HG03025 (cell line): ENCODE data around the gene LHX2.
"Not testable (repeated sequence)": the region's sequence is repeated elsewhere in the genome, so short reads cannot be mapped to it uniquely, and the experiment has no call there.

Source experiments
- ATAC-seq: cut with Tn5 transposase; IDR thresholded peaks from one replicate; pipeline ENCODE4 v1.9.1; 2021; ENCODE audit warnings: mild to moderate bottlenecking, moderate library complexity; ENCODE audit not compliant: unreplicated experiment, low FRiP score

LHX2 gene, protein sequence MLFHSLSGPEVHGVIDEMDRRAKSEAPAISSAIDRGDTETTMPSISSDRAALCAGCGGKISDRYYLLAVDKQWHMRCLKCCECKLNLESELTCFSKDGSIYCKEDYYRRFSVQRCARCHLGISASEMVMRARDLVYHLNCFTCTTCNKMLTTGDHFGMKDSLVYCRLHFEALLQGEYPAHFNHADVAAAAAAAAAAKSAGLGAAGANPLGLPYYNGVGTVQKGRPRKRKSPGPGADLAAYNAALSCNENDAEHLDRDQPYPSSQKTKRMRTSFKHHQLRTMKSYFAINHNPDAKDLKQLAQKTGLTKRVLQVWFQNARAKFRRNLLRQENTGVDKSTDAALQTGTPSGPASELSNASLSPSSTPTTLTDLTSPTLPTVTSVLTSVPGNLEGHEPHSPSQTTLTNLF

DNA sequence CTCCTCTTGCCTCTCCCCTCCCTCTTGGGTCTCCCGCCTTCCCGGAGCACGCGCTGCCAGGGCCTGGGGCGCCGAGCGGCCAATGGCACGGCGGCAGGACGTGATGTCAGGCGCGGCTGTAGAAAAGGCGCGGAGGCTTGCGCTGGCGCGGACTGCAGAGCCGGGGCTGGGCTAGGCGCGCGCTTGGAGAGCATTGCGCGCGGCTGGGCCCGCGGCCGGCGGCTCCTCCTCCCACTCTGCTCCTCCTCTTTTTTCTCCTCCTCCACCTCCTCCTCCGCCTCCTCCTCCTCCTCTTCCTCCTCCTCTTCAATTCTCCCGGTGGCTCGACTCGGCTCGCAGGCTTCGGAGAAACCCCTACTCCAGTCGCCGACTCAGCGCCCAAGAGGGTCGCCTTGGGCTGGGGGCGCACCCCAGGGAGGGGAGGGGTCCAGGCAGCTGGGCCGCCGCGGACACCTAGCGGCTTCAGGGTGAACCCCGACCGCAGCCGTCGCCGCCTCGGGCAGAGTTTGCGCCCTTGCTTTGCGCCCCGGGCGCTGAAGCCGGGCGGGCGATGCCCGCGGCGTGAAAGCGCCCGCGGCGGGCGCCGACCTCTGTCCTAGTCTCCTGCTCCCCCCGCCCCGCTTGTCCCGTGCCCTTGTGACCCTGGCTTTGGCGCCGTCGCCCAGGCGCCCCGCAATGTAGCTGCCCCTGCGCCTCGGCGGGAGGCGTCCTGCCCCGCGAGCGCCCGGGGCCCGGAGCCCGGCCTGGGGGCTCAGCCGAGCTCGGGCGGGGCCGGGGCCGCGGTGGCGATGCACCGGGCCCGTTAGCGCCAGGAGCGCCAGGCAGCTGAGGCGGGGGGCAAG, at the start of gene LHX2:
Gene LHX2, plus strand, starts transcription at position 309 of the 842 bp plus-strand sequence. CDS start 581 bp downstream, outside the sequence.
- no peak for ATAC-seq

DNA sequence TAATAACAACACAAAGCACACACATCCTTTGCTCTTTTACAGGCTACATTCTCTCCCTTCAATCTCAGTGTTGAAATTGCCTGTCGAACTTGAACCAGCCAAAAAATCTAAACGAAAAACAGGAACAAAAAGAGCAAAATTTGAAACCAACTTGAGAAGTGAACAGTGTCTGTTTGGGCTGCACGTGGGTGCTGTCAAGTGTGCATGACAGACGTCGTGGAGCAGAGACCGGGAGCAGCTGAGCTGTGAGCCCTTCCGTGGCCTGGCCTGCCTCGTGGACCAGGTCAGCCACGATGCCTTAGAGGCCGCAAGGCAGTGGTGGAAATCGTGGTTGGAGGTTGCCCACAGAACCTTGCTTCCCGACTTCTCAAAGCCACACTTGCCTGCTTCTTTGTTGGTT, 46.8 kb upstream of the LHX2 start:
- ATAC-seq, result no peak

DNA sequence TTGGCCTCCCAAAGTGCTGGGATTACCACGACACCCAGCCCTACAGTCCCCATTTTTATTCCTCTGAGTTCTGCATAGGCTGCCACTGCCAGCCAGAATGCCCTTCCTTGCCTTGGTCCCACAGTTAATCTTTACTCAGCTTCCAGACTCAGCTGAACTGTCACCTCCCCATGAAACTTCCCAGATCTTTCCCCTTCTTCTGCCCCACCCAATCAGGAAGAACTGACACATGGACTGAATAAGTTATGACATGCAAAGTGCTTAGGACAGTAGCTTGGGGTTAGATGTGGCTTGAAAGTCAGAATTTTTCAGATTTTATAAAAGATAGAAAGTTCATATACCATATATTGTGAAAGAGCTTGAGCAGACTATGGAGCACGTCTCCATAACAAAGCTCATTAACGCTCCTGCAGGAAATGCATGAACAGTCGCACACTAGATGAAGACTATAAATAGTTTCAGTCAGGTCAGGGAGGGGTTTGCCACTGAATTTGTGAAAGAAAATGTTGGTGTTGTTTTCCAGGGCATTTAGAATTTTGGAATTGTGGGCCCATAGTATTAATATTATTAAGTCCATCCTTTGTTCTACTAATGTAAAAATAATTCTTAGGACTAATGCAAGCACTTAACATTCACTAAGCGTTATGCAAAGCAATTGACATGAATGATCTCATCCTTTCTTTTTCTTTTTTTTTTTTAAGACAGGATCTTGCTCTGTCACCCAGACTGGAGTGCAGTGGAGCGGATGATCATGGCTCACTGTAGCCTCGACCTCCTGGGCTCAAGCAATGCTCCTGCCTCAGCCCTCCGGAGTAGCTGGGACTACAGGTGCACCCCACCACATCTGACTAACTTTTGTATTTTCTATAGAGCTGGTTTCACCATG, 45.5 kb upstream of the LHX2 start:
- ATAC-seq, result no peak

DNA sequence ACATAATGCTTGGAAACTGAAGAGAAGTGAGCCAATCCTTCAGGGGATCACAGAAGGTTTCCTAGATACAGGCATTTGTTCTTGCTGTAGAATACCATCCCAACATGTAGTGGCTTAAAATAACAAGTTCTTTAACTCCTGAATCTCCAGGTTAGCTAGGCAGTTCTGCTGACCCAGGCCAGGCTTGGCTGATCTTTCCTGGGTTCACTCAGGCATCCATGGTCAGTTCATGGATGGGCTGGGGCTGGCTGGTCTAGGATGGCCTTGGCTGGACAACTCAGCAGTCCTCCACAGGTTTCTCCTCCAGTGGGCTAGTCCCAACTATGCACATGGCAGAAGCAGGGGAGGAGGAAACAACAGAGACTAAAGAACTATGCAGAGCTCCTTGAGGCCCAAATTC, 44.2 kb upstream of the LHX2 start:
- ATAC-seq, result no peak

DNA sequence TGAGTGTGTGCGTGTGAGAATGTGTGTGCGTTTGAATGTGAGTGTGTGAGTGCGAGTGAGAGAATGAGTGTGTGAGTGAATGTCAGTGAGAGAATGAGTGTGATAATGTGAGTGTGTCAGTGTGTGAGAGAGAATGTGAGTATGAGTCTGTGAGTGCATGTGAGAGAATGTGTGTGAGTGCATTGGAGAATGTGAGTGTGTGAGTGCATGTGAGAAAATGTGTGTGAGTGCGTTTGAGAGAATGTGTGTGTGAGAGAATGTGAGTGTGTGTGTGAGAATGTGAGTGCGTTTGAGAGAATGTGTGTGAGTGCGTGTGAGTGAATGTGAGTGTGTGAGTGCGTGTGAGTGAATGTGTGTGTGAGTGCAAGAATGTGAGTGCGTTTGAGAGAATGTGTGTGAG, 39.0 kb upstream of the LHX2 start:
- no peak for ATAC-seq

DNA sequence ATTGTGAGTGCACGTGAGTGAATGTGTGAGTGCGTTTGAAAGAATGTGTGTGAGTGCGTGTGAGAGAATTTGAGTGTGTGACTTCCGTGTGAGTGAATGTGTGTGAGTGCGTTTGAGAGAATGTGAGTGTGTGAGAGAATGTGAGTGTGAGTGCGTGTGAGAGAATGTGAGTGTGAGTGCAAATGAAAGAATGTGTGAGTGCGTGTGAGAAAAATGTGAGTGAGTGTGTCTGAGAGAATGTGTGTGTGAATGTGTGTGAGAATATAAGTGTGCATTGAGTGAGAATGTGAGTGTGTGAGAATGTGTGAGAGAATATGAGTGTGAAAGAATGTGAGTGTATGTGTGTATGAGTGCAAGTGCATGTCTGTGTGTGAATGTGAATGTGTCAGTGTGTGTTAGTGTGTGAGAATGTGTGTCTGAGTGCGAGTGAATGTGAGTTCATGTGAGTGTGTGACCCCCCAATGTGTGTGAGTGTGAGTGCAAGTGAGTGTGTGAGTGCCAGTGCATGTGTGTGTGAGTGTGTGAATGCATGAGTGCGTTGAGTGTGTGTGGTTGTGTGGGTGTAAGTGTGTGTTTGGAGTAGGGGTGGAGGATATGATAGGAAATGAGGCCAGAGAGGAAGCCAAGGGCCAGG, 37.9 kb upstream of the LHX2 start:
- ATAC-seq, result no peak

DNA sequence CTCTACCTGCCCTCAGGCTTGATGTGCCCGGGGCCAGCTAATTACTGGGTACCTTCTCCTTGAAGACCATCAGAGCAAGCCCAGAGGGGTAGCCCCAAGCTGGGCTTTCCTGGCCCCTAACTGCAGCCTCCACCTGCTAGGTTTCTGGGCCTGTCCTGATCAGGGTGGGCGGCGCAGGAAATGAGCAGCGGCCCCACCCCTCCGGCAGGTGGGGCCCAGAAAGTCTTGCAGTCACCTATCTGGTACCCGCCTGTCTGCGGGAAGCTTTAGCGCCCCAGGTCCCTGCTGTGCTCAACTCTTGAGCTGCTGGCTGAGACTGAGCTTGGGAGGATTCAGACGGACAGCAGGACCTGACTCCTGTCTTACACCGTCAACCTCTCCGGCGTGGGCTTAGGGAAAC, 37.1 kb upstream of the LHX2 start:
- ATAC-seq, result no peak

DNA sequence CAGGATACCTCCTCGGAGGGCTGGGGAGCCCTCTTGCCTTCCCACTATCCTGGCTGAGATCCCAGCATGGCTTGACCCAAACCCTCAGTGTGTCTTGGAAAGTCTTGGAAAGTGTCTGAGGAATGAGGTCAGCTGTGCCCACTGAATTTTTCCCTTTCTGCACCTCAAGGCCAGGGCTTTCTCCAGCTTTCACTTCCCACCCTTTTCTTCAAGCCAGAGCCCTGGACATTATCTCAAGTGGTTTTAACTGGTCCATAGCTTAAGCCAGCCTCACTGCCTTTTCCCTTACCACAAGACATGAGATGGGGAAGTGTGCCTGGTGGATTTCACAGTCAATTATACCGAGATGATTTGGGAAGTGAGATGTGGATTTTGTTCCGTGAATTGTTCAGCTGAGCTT, 35.7 kb upstream of the LHX2 start:
- ATAC-seq, result no peak

DNA sequence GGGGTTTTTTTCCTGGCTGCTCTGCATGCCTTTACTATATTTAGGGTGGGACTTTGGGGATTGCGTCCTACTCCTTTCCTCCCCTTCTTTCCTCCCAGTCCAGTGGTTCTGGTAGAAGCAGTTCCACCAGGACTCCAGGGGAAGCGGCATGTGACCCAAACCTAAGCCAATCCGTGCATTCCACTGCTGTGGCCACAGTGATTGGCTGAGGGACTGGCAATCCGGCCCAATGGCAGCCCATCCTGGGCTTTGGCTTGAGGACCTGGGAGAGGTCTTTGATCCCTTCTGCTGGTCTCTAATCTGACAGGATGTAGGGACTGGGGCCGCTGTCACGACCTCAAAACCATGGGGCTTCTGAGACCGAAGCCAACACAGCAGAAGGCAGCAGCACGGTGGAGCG, 35.0 kb upstream of the LHX2 start:
- not testable (repeated sequence) for ATAC-seq

DNA sequence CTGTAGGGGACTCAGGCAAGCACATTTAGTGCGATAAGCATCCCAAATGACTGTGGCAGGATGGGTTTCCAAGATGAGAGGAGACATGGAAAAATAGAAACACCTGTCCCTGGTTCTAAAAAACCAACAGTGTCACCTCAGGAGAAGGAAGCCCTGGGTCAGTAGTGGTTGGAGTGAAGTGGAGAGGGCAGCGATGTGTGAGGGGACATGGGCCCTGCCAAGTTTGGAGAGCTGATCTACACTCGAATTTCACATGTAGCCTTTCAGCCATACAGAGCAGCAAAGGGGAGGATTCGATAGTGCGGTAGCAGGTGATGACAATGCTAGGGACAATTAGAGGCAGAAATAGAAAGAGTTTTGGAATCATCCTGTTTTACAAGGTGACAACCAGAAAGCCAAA, 32.6 kb upstream of the LHX2 start:
- ATAC-seq, result no peak

DNA sequence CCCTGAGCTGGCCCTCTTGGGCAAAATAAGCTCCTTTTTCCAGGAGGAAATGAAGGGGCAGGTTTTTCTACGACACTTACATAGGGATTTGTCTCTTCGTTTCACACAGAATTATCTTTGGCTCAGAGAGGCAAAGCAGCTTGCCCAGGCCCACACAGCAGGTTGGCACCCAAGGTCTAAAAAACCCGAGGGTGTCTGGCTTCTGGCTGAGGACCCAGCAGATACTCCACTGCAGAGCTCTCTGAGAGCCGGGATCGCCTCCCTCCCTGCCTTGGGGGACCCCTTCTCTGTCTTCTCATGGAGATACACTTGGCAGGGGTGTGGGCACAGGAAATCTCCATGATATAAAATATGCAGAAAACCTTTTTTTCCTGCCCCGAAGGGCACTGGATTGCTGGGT, 29.0 kb upstream of the LHX2 start:
- no peak for ATAC-seq

DNA sequence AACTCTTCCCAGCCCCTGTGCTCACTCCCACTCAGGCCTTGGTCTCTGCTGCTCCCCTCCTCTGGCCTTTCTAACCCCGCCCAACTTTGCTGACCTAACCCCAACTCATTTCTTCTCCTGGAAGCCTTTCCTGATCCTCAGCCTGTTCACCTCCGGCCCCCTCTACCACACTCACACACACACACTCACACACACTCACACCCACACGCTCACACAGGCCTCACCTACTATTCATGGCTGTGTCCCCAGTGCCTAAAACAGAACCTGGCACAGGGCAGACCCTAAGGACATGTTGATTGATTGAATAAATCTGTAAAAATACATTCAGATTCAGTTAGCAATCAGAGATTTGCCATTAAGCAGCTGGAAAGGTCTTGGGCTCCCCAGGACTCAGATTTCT, 28.5 kb upstream of the LHX2 start:
- no peak for ATAC-seq

DNA sequence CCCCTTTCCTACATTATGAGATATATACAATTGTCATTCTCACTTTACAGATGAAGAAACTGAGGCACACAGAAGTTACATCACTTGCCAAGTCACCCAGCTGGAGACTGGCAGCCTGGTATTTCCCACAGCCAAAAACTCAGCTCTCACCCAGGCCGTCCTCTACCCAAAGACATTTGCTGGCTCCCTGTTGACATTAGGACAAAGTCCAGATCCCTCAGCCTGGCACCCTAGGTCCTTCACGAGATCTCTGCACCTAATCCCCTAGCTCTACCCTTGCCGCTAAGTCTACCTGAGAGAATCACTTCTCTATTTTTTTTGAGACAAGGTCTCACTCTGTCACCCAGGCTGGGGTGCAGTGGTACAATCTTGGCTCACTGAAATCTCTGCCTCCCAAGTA, 26.8 kb upstream of the LHX2 start:
- no peak for ATAC-seq

DNA sequence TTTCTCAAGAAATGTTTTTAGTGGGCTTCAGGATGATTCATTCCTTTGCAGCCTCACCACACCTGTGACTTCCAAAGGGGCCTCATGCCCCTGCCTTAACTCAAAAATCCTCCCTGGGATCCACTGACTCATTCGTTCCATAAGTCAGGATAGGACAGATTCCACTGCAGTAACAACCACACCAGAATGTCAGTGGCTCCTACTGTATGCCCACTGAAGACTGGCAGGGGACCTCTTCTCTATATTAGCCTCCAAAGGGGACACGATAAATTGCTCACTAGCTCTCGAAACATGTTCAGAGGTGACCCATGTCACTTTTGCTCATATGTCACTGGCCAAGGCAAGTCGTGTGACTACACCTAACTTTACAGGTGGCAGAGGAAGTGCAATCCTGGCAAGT, 25.7 kb upstream of the LHX2 start:
- no peak for ATAC-seq

DNA sequence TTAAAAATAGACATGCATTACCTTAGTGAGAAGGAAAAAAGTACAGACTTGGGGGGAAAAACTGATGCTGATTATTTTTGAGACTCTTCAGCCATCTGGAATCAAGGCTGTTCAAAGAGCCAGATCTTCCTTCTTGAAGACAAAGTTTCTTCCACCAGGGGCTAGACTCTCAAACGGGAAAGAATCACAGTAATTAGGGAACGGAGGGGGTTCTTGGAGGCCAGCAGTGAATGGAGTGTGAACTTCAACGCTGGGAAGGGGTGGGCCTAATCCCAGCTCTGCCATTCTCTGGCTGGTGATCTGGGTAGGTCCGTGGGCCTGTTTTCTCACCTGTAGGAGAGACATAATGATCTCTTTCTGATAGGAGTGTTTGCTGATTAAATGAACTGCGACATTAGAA, 21.1 kb upstream of the LHX2 start:
- ATAC-seq, result no peak

DNA sequence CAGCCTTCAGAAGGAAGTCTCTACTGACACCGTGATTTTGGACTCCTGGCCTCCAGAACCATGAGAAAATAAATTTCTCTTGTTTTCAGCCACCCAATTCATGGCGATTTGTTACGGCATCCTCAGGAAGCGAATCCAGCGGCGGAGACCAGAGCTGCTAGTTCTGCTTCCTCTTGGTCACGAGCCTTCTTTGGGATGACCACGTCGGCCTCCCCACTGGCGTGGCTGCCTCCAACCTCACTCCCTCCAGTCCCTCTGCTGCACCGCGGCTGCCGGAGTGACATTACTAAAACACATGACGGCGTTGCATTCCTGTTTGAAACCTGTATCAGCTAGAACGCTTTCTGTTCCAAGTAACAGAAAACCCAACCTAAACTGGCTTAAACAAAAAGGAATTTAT, 18.9 kb upstream of the LHX2 start:
- ATAC-seq, result not testable (repeated sequence)

DNA sequence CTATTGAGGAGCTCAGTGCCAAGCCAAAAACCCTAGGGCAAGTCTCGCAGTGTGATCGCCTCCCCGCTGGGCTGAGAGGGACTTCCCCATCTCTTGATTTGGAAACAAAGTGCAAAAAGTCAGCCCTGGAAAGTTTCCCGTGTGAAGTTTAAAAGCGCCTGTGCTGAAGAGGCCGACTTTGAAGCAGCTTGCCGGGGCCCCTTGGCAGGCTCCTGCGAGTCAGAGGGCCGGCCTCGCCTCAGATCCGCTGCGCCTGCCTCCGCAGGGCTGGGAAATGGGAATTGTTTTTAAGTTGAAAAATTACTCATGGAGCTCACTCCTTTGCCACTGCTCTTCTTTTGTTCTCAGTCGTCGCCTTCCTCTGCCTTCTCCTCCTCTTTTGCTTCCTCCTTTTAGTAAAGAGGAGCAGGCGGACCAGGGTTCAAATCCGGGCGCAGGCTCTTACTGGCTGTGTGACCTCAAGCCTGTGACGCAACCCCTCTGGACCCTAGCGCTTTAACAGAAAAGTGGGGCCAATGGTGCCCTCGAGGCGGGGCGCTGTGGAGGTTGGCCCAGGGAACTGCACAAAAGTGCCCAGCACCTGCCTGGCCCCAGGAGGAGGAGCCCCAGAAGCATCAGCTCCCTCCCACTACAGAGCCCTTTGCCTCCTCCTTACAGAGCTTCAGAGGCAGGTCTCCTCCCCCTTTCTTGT, 14.7 kb upstream of the LHX2 start:
- no peak for ATAC-seq

DNA sequence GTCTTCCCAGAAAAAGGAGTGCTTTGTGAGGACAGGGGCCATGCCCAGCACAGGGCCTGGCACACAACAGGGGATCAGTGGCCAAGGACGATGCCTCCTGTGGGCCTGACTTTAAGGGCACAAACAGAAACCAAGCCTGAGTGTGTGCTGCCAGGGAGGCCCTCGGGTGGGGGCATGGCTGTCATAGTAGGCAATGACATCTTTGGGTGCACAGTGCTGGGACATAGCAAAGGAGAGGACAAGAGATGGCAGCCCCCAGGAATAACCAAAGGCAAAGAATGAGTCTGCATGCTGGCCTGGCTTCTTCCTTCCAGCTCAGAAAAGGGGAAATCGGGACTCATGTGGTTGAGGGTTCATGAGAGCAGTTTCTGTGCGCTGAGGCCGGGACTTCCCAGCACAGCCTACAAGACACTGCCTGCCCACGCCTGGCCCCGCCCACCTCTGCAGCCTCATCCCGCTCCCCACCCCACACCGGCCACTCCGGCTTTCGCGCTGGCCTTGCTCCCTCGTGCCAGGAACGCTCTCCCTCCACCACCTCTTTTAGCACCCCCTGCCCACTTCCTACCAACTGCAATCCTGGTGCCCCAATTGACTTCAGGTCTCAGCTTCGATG, 13.8 kb upstream of the LHX2 start:
- no peak for ATAC-seq

DNA sequence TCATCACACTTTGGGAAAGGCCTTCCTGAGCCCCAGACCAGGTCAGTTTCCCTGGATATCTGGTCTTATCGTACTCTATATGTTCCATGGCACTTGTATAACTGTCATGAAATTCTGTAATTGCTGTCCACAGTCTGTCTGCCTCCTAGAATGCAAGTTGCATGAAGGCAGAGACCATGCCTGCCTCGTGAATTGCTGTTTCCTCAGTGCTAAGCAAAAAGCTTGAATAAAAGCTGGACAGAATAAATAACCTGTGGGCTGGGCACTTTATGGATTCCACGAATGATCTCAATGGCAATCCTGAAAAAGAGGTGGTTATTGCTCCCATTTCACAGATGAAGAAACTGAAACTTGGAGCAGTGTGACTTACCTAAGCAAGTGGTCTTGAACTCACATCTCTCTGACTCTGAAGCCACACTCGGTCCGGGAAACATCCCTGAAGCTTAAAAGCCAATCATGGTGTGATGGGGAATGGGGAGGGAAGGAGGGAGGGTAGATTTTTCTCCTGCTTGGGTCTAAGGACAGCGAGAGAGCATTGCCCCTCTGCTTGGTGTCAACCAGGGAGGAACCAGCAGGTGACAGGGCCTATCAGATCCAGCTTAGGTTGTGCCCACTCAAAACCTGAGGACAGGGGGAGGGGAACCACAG, 13.2 kb upstream of the LHX2 start:
- no peak for ATAC-seq
